NCI-H82 (cell line): Measurements from ENCODE around the gene KRTAP9-7.

Source experiments
- DNase-seq: peaks from one replicate; lab custom pipeline; 2025; lab: John Stamatoyannopoulos, UW

Gene KRTAP9-7

GRCh38 chr17:41322094-41322902, 46.8 kb downstream of the KRTAP9-7 start:
- peak; percentile 18 for DNase-seq

DNA sequence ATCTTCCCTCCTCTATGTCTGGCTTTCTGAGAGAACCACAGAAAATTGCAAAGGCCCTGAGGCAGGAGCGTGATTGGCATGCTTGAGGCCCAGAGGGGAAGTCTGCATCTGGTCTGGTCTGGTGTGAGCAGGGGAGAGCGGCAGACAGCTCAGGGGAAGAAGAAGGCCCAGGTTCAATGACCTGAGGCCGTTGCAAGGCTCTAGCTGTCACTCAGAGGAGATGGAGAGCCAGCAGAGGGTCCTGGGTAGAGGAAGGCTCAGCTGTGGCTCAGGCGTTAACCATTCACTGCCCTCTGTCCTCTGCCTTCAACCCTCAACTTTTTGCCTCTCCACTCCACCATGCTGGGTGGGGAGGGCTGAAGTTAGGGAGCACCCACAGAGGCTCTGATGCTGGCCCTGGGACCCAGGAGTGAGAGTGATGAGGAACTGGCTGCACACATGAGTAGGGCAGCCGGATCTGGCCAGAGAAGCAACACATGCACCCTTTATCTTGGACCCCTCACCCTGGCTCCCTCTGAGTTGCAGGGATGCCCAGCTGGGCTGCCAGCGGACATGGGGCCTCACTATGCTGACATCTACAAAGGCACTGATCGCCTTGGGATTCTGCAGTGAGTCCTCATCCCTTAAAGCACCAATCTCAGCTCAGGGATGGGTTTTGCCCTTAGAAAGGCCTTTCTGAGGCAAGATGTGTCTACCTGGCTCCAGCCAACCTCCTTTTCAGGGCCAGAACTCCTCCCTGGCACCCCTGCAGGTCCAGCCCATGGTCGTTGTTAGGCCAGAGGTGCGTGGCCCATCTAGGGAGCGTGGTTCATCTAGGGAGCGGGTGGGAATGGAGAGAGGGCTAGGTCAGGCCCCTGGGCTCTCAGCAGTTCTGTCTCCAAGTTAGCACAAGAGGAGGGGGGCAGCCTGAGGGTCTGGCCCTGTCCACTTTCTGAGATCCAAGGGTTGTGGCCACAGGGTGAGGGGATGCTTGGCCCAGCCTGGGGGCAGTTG, 47.7 kb downstream of the KRTAP9-7 start:
- DNase-seq = no peak

GRCh38 chr17:41324180-41325075, 48.9 kb downstream of the KRTAP9-7 start:
- no peak for DNase-seq

GRCh38 chr17:41325126-41325525, 49.6 kb downstream of the KRTAP9-7 start:
- DNase-seq = no peak

DNA sequence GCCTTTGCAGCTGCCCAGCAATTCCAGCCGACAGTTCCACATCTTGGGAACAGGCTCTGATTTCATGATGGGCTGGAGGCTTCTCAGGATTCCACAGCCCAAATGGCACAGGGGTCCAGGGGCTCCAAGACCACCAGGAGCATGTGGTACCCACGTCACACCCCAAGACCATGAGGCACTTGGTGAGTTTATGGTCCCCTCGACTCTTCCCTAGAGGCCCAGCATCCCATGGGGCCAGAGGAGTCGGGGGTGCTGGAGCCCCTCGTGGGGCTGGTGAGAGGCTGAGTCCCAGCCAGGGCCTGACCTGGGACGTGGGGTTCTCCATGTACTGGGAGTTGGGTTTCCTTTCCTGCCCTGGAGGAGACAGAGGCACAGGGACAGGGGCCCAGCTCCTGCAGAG, 50.1 kb downstream of the KRTAP9-7 start:
- no peak for DNase-seq
